ENCODE measurements around the gene GSTT4.

- TF ChIP-seq CTCF (conservative IDR thresholded peaks at IDR 0.05; ENCODE audit: low read depth, low read length) (no peak), EZH2 (IDR thresholded peaks at IDR 0.05; ENCODE audit: low read length, unreplicated experiment) (no peak), EZH2phosphoT487 (IDR thresholded peaks at IDR 0.05; ENCODE audit: borderline replicate concordance, low read length) (no peak)
Observed at GRCh38 chr22:23970816-23971486, 34.3 kb downstream of the GSTT4 start.
